HEK293 (cell line): ENCODE results near the gene CALHM4.
A peak's percentile ranks its signal among the peaks of the same experiment; 100 is the strongest.

Source experiments
- CTCF ChIA-PET: fragments of 350-600 bp; formaldehyde crosslinking; extraction: SDS; loops from one replicate; lab custom pipeline; 2021; ENCODE audit warnings: antibody characterized with exemption; lab: Yijun Ruan, JAX
- POLR2A ChIA-PET: fragments of 300-600 bp; formaldehyde crosslinking; extraction: SDS; loops from one replicate; lab custom pipeline; 2020; ENCODE audit warnings: antibody characterized with exemption, inconsistent platforms; lab: Yijun Ruan, JAX
- H3K27ac ChIP-seq: fragments of 200-500 bp; sonication (Bioruptor generic); 2 replicates; pipeline ENCODE4 v1.5.1; 2014; ENCODE audit warnings: low read depth, low read length, control low read depth, inconsistent platforms; ENCODE audit errors: extremely low read depth
- H3K36me3 ChIP-seq, 2 experiments: fragments of 200-500 bp in 1 of 2; sonication (Bioruptor generic) in 1 of 2; 1 replicate in 1 of 2; 2 replicates in 1 of 2; pipeline ENCODE4 v1.5.1; 2014 to 2017; ENCODE audit warnings: inconsistent platforms in 2 of 2, low read length in 2 of 2; ENCODE audit not compliant: control insufficient read depth in 2 of 2, insufficient read depth in 1 of 2
- H3K4me1 ChIP-seq: fragments of 200-500 bp; sonication (Bioruptor generic); 2 replicates; pipeline ENCODE4 v1.5.1; 2014; ENCODE audit warnings: mild to moderate bottlenecking, low read length, inconsistent platforms; ENCODE audit not compliant: control insufficient read depth, insufficient read depth
- H3K4me3 ChIP-seq: 2 replicates; pipeline ENCODE4 v1.5.1; 2011; ENCODE audit warnings: low read depth, mild to moderate bottlenecking, control low read depth, low read length, moderate library complexity
- H3K9me3 ChIP-seq: fragments of 200-500 bp; sonication (Bioruptor generic); 2 replicates; pipeline ENCODE4 v1.5.1; 2014; ENCODE audit warnings: low read depth, low read length, inconsistent platforms; ENCODE audit not compliant: control insufficient read depth, insufficient read depth
- GFI1B ChIP-seq: fragments of 450-650 bp; formaldehyde crosslinking; IDR thresholded peaks from 2 replicates; pipeline ENCODE4 v1.5.1; 2016; ENCODE audit warnings: missing biosample characterization, missing genetic modification characterization
- HOXD13 ChIP-seq: sonication (generic); formaldehyde crosslinking; IDR thresholded peaks from 2 replicates; pipeline ENCODE4 v1.8.0; 2022; ENCODE audit warnings: missing genetic modification reagents, borderline replicate concordance
- SCRT2 ChIP-seq: fragments of 450-650 bp; formaldehyde crosslinking; IDR thresholded peaks from 2 replicates; pipeline ENCODE4 v1.5.1; 2016; ENCODE audit warnings: missing biosample characterization, missing genetic modification characterization
- YY1 ChIP-seq: fragments of 450-650 bp; formaldehyde crosslinking; IDR thresholded peaks from 2 replicates; pipeline ENCODE4 v1.5.1; 2018; ENCODE audit warnings: missing biosample characterization, missing genetic modification characterization
- ZFP3 ChIP-seq: fragments of 450-650 bp; formaldehyde crosslinking; IDR thresholded peaks from 2 replicates; pipeline ENCODE4 v1.5.1; 2016; ENCODE audit warnings: low read depth, missing biosample characterization, missing genetic modification characterization
- ZNF121 ChIP-seq: fragments of 450-650 bp; formaldehyde crosslinking; IDR thresholded peaks from 2 replicates; pipeline ENCODE4 v1.5.1; 2016; ENCODE audit warnings: missing biosample characterization, missing genetic modification characterization
- ZNF214 ChIP-seq: fragments of 450-650 bp; formaldehyde crosslinking; IDR thresholded peaks from 2 replicates; pipeline ENCODE4 v1.5.1; 2017; ENCODE audit warnings: missing biosample characterization, mild to moderate bottlenecking, missing genetic modification characterization, borderline replicate concordance
- ZNF350 ChIP-seq: fragments of 450-650 bp; formaldehyde crosslinking; IDR thresholded peaks from 2 replicates; pipeline ENCODE4 v1.5.0; 2017; ENCODE audit warnings: missing biosample characterization, mild to moderate bottlenecking, missing genetic modification characterization
- ZNF416 ChIP-seq: fragments of 450-650 bp; formaldehyde crosslinking; IDR thresholded peaks from 2 replicates; pipeline ENCODE4 v1.5.1; 2016; ENCODE audit warnings: missing biosample characterization, missing genetic modification characterization
- ZNF596 ChIP-seq: fragments of 450-650 bp; IDR thresholded peaks from 2 replicates; pipeline ENCODE4 v1.5.0; 2018; ENCODE audit warnings: missing biosample characterization, mild to moderate bottlenecking, missing genetic modification characterization, moderate library complexity
- ZNF600 ChIP-seq: fragments of 450-650 bp; formaldehyde crosslinking; IDR thresholded peaks from 2 replicates; pipeline ENCODE4 v1.5.1; 2016; ENCODE audit warnings: missing biosample characterization, missing genetic modification characterization
- ZNF654 ChIP-seq: fragments of 450-650 bp; formaldehyde crosslinking; IDR thresholded peaks from 2 replicates; pipeline ENCODE4 v1.5.1; 2016; ENCODE audit warnings: low read depth, missing biosample characterization, missing genetic modification characterization
- ZNF677 ChIP-seq: fragments of 450-650 bp; IDR thresholded peaks from 2 replicates; pipeline ENCODE4 v1.5.0; 2018; ENCODE audit warnings: missing biosample characterization, mild to moderate bottlenecking, missing genetic modification characterization, moderate library complexity
- ZNF776 ChIP-seq: fragments of 450-650 bp; formaldehyde crosslinking; IDR thresholded peaks from 2 replicates; pipeline ENCODE4 v1.5.0; 2017; ENCODE audit warnings: missing biosample characterization, missing genetic modification characterization, borderline replicate concordance
- ZNF792 ChIP-seq: fragments of 450-650 bp; formaldehyde crosslinking; IDR thresholded peaks from 2 replicates; pipeline ENCODE4 v1.5.1; 2016; ENCODE audit warnings: missing biosample characterization, missing genetic modification characterization
- TF ChIP-seq, protein P1 (sequence below): fragments of 450-650 bp; formaldehyde crosslinking; IDR thresholded peaks from 2 replicates; pipeline ENCODE4 v1.5.1; 2016; ENCODE audit warnings: missing biosample characterization, missing genetic modification characterization
- TF ChIP-seq, protein P2 (sequence below): fragments of 450-650 bp; formaldehyde crosslinking; IDR thresholded peaks from 2 replicates; pipeline ENCODE4 v1.5.1; 2017; ENCODE audit warnings: missing biosample characterization, missing genetic modification characterization
- TF ChIP-seq, protein P3 (sequence below): fragments of 450-650 bp; IDR thresholded peaks from 2 replicates; pipeline ENCODE4 v1.5.1; 2018; ENCODE audit warnings: missing biosample characterization, mild to moderate bottlenecking, missing genetic modification characterization
- TF ChIP-seq, protein P4 (sequence below): fragments of 450-650 bp; formaldehyde crosslinking; IDR thresholded peaks from 2 replicates; pipeline ENCODE4 v1.5.1; 2016; ENCODE audit warnings: missing biosample characterization, missing genetic modification characterization
- TF ChIP-seq, protein P5 (sequence below): fragments of 450-650 bp; formaldehyde crosslinking; IDR thresholded peaks from 2 replicates; pipeline ENCODE4 v1.5.1; 2016; ENCODE audit warnings: missing biosample characterization, missing genetic modification characterization
- TF ChIP-seq, protein P6 (sequence below): fragments of 450-650 bp; formaldehyde crosslinking; IDR thresholded peaks from 2 replicates; pipeline ENCODE4 v1.5.1; 2016; ENCODE audit warnings: missing biosample characterization, missing genetic modification characterization
- TF ChIP-seq, protein P7 (sequence below): IDR thresholded peaks from 2 replicates; pipeline ENCODE4 v1.6.1; 2011; ENCODE audit warnings: mild to moderate bottlenecking, low read depth, low read length, borderline replicate concordance
- TF ChIP-seq, protein P8 (sequence below): fragments of 450-650 bp; formaldehyde crosslinking; IDR thresholded peaks from 2 replicates; pipeline ENCODE4 v1.5.1; 2017; ENCODE audit warnings: missing biosample characterization, missing genetic modification characterization

The CALHM4 gene

DNA sequence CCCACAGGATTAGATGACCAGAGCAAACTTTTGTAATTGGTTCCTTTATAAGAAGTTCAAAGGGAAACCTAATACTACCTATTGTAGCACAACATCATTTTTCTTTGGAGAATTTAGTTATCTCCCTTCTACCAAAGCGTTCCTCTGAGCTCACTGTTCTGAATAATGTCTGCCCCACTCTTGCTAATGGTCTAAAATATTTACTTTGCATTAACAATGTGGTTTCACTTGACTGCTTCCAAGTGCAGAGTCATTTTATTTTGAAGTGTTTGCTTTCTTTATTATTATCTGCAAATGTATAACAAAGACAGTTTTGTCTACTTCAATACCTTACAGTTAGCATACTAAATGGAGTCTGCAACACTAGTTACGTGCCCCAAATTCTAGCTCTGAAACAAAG lies 23.1 kb upstream of the CALHM4 start (continued):
- TF ChIP-seq, protein P1, sequence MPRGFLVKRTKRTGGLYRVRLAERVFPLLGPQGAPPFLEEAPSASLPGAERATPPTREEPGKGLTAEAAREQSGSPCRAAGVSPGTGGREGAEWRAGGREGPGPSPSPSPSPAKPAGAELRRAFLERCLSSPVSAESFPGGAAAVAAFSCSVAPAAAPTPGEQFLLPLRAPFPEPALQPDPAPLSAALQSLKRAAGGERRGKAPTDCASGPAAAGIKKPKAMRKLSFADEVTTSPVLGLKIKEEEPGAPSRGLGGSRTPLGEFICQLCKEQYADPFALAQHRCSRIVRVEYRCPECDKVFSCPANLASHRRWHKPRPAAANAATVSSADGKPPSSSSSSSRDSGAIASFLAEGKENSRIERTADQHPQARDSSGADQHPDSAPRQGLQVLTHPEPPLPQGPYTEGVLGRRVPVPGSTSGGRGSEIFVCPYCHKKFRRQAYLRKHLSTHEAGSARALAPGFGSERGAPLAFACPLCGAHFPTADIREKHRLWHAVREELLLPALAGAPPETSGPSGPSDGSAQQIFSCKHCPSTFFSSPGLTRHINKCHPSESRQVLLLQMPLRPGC, result peak; percentile 67
- 0 out of 2 replicates have a peak, but pooled peaks have one; percentile 33 for TF ChIP-seq ZNF596
- TF ChIP-seq, protein P2, sequence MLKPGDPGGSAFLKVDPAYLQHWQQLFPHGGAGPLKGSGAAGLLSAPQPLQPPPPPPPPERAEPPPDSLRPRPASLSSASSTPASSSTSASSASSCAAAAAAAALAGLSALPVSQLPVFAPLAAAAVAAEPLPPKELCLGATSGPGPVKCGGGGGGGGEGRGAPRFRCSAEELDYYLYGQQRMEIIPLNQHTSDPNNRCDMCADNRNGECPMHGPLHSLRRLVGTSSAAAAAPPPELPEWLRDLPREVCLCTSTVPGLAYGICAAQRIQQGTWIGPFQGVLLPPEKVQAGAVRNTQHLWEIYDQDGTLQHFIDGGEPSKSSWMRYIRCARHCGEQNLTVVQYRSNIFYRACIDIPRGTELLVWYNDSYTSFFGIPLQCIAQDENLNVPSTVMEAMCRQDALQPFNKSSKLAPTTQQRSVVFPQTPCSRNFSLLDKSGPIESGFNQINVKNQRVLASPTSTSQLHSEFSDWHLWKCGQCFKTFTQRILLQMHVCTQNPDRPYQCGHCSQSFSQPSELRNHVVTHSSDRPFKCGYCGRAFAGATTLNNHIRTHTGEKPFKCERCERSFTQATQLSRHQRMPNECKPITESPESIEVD (tag by site-specific recombination), result peak; percentile 98
- TF ChIP-seq, protein P3, sequence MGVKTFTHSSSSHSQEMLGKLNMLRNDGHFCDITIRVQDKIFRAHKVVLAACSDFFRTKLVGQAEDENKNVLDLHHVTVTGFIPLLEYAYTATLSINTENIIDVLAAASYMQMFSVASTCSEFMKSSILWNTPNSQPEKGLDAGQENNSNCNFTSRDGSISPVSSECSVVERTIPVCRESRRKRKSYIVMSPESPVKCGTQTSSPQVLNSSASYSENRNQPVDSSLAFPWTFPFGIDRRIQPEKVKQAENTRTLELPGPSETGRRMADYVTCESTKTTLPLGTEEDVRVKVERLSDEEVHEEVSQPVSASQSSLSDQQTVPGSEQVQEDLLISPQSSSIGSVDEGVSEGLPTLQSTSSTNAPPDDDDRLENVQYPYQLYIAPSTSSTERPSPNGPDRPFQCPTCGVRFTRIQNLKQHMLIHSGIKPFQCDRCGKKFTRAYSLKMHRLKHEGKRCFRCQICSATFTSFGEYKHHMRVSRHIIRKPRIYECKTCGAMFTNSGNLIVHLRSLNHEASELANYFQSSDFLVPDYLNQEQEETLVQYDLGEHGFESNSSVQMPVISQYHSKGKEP (tag by site-specific recombination), result peak; percentile 92
- TF ChIP-seq, all 188 proteins: peak for 30

DNA sequence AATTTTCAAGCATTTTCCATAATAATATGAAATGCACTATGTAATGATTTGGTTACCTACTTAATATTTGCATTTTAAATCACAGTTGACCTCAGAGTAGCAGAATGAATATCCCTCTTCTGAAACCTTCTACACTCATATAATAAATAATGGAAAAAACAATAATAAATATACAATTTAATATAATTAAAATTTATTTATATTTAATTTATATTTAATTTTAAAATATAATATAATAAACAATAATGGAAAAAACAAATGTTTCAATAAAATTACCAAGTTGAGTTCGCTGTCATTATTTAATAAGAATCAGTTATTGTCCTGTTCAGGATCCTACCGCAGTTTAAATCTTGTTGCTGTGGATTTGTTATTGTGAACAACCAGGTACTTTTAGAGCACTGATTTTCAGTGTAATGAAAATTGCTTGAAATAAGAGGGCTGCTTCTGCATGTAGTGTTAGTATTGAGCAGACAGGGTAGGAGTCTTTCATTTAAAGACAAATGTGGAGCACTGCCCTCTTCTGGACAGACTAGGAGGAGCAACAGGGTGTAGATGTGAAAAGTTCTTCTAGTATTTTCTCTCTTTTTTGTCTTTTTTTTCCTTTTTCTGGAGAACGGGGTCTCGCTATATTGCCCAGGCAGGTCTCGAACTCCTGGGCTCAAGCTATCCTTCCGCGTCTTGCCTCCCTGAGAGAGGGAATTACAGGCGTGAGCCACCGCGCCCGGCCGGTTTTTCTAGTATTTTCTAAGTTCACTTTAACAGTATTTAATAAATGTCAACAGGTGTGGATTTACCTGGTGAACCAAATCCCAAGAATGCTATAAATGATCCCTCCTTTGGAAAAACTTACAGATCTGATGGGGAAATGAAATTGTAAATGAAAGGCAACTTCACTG lies 21.6 kb upstream of the CALHM4 start:
- Histone ChIP-seq H3K27ac (no peak overlapping the region), H3K4me3 (no peak overlapping the region), H3K9me3 (no peaks in the 10 kb centered on the region), H3K36me3 (no peaks in the 10 kb centered on the region), H3K4me1 (peaks cover 28% of the 10 kb centered on the region)
- TF ChIP-seq SCRT2 (peak; percentile 90), GFI1B (tag by site-specific recombination) (peak; percentile 7; the same call in 1 of the 2 replicates), ZNF776 (tag by site-specific recombination) (no peak), ZNF350 (tag by site-specific recombination) (no peak), ZNF214 (tag by site-specific recombination) (no peak), ZNF654 (tag by site-specific recombination) (peak; percentile 63), ZNF600 (tag by site-specific recombination) (no peak), ZNF121 (no peak), HOXD13 (CRISPR knock-in tag) (no peak), ZNF677 (no peak), YY1 (tag by site-specific recombination) (no peak), ZNF792 (tag by site-specific recombination) (no peak), ZFP3 (tag by site-specific recombination) (0 out of 2 replicates have a peak, but pooled peaks have one; percentile 21), ZNF416 (no peak)
- TF ChIP-seq, protein P4, sequence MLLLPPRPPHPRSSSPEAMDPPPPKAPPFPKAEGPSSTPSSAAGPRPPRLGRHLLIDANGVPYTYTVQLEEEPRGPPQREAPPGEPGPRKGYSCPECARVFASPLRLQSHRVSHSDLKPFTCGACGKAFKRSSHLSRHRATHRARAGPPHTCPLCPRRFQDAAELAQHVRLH (tag by site-specific recombination), result peak; percentile 59; the same call in 1 of the 2 replicates
- TF ChIP-seq, protein P5, sequence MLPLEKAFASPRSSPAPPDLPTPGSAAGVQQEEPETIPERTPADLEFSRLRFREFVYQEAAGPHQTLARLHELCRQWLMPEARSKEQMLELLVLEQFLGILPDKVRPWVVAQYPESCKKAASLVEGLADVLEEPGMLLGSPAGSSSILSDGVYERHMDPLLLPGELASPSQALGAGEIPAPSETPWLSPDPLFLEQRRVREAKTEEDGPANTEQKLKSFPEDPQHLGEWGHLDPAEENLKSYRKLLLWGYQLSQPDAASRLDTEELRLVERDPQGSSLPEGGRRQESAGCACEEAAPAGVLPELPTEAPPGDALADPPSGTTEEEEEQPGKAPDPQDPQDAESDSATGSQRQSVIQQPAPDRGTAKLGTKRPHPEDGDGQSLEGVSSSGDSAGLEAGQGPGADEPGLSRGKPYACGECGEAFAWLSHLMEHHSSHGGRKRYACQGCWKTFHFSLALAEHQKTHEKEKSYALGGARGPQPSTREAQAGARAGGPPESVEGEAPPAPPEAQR (tag by site-specific recombination), result no peak
- TF ChIP-seq, protein P6, sequence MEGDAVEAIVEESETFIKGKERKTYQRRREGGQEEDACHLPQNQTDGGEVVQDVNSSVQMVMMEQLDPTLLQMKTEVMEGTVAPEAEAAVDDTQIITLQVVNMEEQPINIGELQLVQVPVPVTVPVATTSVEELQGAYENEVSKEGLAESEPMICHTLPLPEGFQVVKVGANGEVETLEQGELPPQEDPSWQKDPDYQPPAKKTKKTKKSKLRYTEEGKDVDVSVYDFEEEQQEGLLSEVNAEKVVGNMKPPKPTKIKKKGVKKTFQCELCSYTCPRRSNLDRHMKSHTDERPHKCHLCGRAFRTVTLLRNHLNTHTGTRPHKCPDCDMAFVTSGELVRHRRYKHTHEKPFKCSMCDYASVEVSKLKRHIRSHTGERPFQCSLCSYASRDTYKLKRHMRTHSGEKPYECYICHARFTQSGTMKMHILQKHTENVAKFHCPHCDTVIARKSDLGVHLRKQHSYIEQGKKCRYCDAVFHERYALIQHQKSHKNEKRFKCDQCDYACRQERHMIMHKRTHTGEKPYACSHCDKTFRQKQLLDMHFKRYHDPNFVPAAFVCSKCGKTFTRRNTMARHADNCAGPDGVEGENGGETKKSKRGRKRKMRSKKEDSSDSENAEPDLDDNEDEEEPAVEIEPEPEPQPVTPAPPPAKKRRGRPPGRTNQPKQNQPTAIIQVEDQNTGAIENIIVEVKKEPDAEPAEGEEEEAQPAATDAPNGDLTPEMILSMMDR (tag by site-specific recombination), result 0 out of 2 replicates have a peak, but pooled peaks have one; percentile 36
- TF ChIP-seq, protein P7, sequence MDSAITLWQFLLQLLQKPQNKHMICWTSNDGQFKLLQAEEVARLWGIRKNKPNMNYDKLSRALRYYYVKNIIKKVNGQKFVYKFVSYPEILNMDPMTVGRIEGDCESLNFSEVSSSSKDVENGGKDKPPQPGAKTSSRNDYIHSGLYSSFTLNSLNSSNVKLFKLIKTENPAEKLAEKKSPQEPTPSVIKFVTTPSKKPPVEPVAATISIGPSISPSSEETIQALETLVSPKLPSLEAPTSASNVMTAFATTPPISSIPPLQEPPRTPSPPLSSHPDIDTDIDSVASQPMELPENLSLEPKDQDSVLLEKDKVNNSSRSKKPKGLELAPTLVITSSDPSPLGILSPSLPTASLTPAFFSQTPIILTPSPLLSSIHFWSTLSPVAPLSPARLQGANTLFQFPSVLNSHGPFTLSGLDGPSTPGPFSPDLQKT, result no peak
- TF ChIP-seq, protein P8, sequence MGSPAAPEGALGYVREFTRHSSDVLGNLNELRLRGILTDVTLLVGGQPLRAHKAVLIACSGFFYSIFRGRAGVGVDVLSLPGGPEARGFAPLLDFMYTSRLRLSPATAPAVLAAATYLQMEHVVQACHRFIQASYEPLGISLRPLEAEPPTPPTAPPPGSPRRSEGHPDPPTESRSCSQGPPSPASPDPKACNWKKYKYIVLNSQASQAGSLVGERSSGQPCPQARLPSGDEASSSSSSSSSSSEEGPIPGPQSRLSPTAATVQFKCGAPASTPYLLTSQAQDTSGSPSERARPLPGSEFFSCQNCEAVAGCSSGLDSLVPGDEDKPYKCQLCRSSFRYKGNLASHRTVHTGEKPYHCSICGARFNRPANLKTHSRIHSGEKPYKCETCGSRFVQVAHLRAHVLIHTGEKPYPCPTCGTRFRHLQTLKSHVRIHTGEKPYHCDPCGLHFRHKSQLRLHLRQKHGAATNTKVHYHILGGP (tag by site-specific recombination), result no peak
- ChIA-PET POLR2A (no interaction called here), CTCF (interaction anchor here (0.6 to 4.5 kb wide), 33 partner anchors 9 to 315 kb away, joined by 3 to 108 read pairs (median 5); partner anchors contain the start of genes CALHM4, CALHM5 and TSPYL4)
